Astrocyte (in vitro differentiated cells and primary cell): ENCODE measurements around the gene ADAMTS6. TPM values are rescaled to one million over a fixed set of nuclear protein-coding genes. Genes with fewer than 3 reads are reported as not detected.

ENCODE experiments used
- DNase-seq: peaks from one replicate; pipeline ENCODE4 v3.0.0-alpha.2; 2010; ENCODE audit warnings: low read depth
- FAIRE-seq: peaks from 2 replicates; lab custom pipeline; 2011; peaks lifted over from hg19 to GRCh38; lab: Jason Lieb, UNC
- H2AFZ ChIP-seq: 2 replicates; pipeline ENCODE4 v1.6.0; 2012; ENCODE audit warnings: low read depth, low read length, inconsistent platforms
- H3K27ac ChIP-seq: 2 replicates; pipeline ENCODE4 v1.5.1; 2011; ENCODE audit warnings: low read depth, low read length, inconsistent platforms
- H3K27me3 ChIP-seq: 2 replicates; pipeline ENCODE4 v1.6.0; 2011; ENCODE audit warnings: low read length, inconsistent platforms; ENCODE audit not compliant: insufficient read depth
- H3K36me3 ChIP-seq: 2 replicates; pipeline ENCODE4 v1.5.1; 2011; ENCODE audit warnings: low read length, inconsistent platforms; ENCODE audit not compliant: insufficient read depth
- H3K4me1 ChIP-seq: 2 replicates; pipeline ENCODE4 v1.5.1; 2011; ENCODE audit warnings: low read length, inconsistent platforms; ENCODE audit not compliant: insufficient read depth
- H3K4me2 ChIP-seq: 2 replicates; pipeline ENCODE4 v1.6.0; 2012; ENCODE audit warnings: low read length, inconsistent platforms
- H3K4me3 ChIP-seq: 2 replicates; pipeline ENCODE4 v1.5.1; 2011; ENCODE audit warnings: low read depth, mild to moderate bottlenecking, low read length, inconsistent platforms; ENCODE audit not compliant: insufficient read depth
- H3K79me2 ChIP-seq: 2 replicates; pipeline ENCODE4 v1.6.0; 2012; ENCODE audit warnings: mild to moderate bottlenecking, low read length, inconsistent platforms; ENCODE audit not compliant: insufficient read depth
- H3K9ac ChIP-seq: 2 replicates; pipeline ENCODE4 v1.6.0; 2012; ENCODE audit warnings: mild to moderate bottlenecking, low read length, inconsistent platforms
- H3K9me3 ChIP-seq: 2 replicates; pipeline ENCODE4 v1.5.1; 2012; ENCODE audit warnings: low read depth, mild to moderate bottlenecking, low read length, inconsistent platforms; ENCODE audit not compliant: insufficient read depth
- H4K20me1 ChIP-seq: 2 replicates; pipeline ENCODE4 v1.6.0; 2012; ENCODE audit warnings: low read length, inconsistent platforms; ENCODE audit not compliant: insufficient read depth
- H3K27ac Mint-ChIP-seq: one replicate; pipeline ENCODE4 v1.8.0; 2021; ENCODE audit warnings: mild to moderate bottlenecking, mixed read lengths; ENCODE audit not compliant: unreplicated experiment
- H3K27me3 Mint-ChIP-seq: one replicate; pipeline ENCODE4 v1.8.0; 2021; ENCODE audit warnings: low read depth, mixed read lengths; ENCODE audit not compliant: unreplicated experiment
- H3K36me3 Mint-ChIP-seq: one replicate; pipeline ENCODE4 v1.8.0; 2021; ENCODE audit warnings: low read depth, mixed read lengths; ENCODE audit not compliant: unreplicated experiment
- H3K4me1 Mint-ChIP-seq: one replicate; pipeline ENCODE4 v1.8.0; 2021; ENCODE audit warnings: low read depth, mixed read lengths; ENCODE audit not compliant: unreplicated experiment
- H3K4me3 Mint-ChIP-seq: one replicate; pipeline ENCODE4 v1.8.0; 2021; ENCODE audit warnings: mild to moderate bottlenecking, moderate library complexity, mixed read lengths; ENCODE audit not compliant: unreplicated experiment
- H3K9me3 Mint-ChIP-seq: one replicate; pipeline ENCODE4 v1.8.0; 2021; ENCODE audit warnings: mild to moderate bottlenecking, mixed read lengths; ENCODE audit not compliant: unreplicated experiment
- CTCF ChIP-seq: IDR thresholded peaks from 2 replicates; pipeline ENCODE4 v1.5.1; 2011; ENCODE audit warnings: low read depth, mild to moderate bottlenecking, inconsistent platforms, low read length, moderate library complexity; ENCODE audit not compliant: insufficient read depth
- EZH2 ChIP-seq: IDR thresholded peaks from 2 replicates; pipeline ENCODE4 v1.6.1; 2012; ENCODE audit warnings: mild to moderate bottlenecking, low read length, inconsistent platforms; ENCODE audit not compliant: insufficient read depth
- total RNA-seq: library from RNA; stranded (reverse); gene quantifications from 2 replicates; pipeline ENCODE4 v1.2.1, GENCODE V29; 2021

Gene ADAMTS6
- total RNA-seq, 1 donor from 2014 or later = 27.7 TPM

DNA sequence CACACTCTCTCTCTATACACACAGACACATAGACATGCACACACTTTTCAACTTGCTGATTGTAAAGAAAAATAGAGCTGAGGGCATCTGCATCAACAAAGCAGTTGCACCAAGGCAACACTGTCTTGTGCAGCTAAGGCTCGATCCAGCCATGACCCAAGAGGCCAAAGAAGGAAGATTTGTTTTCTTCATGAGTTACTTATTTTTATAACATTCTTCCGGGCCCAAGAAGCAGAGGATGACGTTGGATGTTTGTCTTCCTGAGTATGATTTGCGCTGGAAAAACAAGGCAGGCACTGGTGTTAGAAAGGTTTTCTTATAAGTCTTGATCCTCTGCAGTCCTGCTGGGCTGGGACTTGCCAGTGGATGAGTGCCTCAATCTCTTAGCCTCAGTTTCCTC lies 344.1 kb downstream of the ADAMTS6 start:
- DNase-seq = no peak
- no peaks in the 10 kb centered on the region for H3K9me3 Mint-ChIP-seq
- Histone ChIP-seq H3K4me1 (peaks cover 4% of the 10 kb centered on the region), H3K4me2 (no peak overlapping the region), H3K36me3 (no peaks in the 10 kb centered on the region), H3K79me2 (no peaks in the 10 kb centered on the region), H2AFZ (no peak overlapping the region), H3K4me3 (no peak overlapping the region), H3K9me3 (no peaks in the 10 kb centered on the region), H4K20me1 (no peaks in the 10 kb centered on the region), H3K27ac (no peak overlapping the region), H3K9ac (no peak overlapping the region), H3K27me3 (no peaks in the 10 kb centered on the region)
- no peak for TF ChIP-seq EZH2
- TF ChIP-seq CTCF = no peak
- H3K4me1 Mint-ChIP-seq = peaks cover 30% of the 10 kb centered on the region
- H3K27me3 Mint-ChIP-seq = no peaks in the 10 kb centered on the region
- no peak overlapping the region for H3K4me3 Mint-ChIP-seq
- H3K27ac Mint-ChIP-seq = no peak overlapping the region
- H3K36me3 Mint-ChIP-seq = no peaks in the 10 kb centered on the region
- no peak for FAIRE-seq

DNA sequence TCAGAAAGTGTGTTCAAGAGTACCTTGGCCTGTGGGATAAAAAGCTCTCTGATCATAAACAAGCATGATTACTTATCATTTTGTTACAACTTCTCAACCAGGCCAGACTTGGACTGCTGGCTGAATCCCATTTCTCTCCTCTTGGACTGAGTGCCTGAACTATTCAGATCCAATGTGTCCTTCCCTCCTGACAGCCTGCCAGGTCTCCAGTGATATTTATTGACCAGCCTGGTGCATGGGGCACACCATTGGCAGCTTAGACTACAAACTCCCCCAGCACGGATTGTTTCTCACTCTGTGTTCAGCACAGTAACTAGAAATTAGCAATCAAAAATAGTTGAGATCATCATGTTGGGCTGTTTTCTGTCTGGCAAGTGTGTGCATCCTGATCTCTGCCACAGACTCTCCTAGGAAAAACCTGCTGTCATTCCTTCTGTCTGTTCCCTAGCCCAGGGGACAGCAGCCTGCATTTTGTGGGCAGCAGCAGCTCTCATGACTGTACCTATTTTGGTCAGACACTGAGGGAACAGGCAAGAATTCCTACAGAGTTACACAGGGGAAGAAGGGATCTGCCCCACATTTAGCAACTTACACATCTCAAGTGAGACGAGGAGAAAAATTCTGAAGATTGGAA lies 348.1 kb downstream of the ADAMTS6 start:
- no peaks in the 10 kb centered on the region for H3K27me3 Mint-ChIP-seq
- no peaks in the 10 kb centered on the region for H4K20me1 ChIP-seq
- H3K36me3 Mint-ChIP-seq = no peaks in the 10 kb centered on the region
- H3K79me2 ChIP-seq = no peaks in the 10 kb centered on the region
- no peaks in the 10 kb centered on the region for H3K9me3 Mint-ChIP-seq
- H3K36me3 ChIP-seq = no peaks in the 10 kb centered on the region
- H3K27ac ChIP-seq = no peak overlapping the region
- H3K4me3 Mint-ChIP-seq = no peak overlapping the region
- H3K9ac ChIP-seq = no peak overlapping the region
- peaks cover under 1% of the 10 kb centered on the region for H3K4me1 ChIP-seq
- H3K4me2 ChIP-seq = no peak overlapping the region
- DNase-seq (no peak), FAIRE-seq (peak; percentile 47)
- no peak overlapping the region for H3K4me3 ChIP-seq
- no peak for TF ChIP-seq CTCF
- no peak for TF ChIP-seq EZH2
- no peaks in the 10 kb centered on the region for H3K9me3 ChIP-seq
- H3K27me3 ChIP-seq = no peaks in the 10 kb centered on the region
- no peak overlapping the region for H2AFZ ChIP-seq
- peaks cover 12% of the 10 kb centered on the region for H3K4me1 Mint-ChIP-seq
- H3K27ac Mint-ChIP-seq = peak overlapping the region; percentile 73

- Histone ChIP-seq H3K79me2 (no peaks in the 10 kb centered on the region), H3K4me1 (peaks cover 12% of the 10 kb centered on the region), H3K4me3 (no peak overlapping the region), H3K4me2 (no peak overlapping the region), H3K9ac (no peak overlapping the region), H3K27me3 (no peaks in the 10 kb centered on the region), H3K27ac (no peak overlapping the region), H3K36me3 (no peaks in the 10 kb centered on the region), H2AFZ (no peak overlapping the region), H4K20me1 (no peaks in the 10 kb centered on the region), H3K9me3 (no peaks in the 10 kb centered on the region)
- FAIRE-seq (no peak), DNase-seq (no peak)
- Mint-ChIP-seq H3K27ac (no peak overlapping the region), H3K4me3 (no peak overlapping the region), H3K4me1 (peaks cover 23% of the 10 kb centered on the region), H3K27me3 (no peaks in the 10 kb centered on the region), H3K36me3 (no peaks in the 10 kb centered on the region), H3K9me3 (no peaks in the 10 kb centered on the region)
- no peak for TF ChIP-seq EZH2
- TF ChIP-seq CTCF = no peak
These were observed 349.3 kb downstream of the ADAMTS6 start for GRCh38 chr5:65132386-65132785.
